ENCODE results near the gene VIT.

The VIT gene

DNA sequence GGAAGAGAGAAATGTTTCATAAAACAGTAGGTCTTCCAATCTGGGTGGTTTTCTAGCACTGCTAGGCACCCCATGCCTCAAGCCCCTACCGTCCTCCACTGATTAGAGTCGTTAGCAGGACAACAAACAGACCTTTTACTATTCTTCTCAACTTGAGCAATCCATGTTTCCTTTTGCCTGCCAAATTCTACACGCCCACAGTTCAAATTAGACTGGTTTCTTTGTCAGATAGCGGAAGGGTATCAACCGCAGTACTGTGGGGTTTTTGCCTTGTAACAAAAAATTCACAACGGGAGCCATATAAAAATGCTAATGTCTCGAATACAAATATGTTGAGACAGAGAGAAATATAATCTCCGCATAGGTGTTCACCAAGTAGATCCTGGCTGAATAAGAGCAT, 59.9 kb downstream of the VIT start:
- H3K27ac Mint-ChIP-seq, result no peak overlapping the region
- no peaks in the 10 kb centered on the region for H3K9me3 Mint-ChIP-seq
- H3K4me3 Mint-ChIP-seq, result no peak overlapping the region
- peaks cover 16% of the 10 kb centered on the region for H3K27me3 Mint-ChIP-seq
- H3K4me1 Mint-ChIP-seq, result no peaks in the 10 kb centered on the region
- H3K36me3 Mint-ChIP-seq, result no peaks in the 10 kb centered on the region

DNA sequence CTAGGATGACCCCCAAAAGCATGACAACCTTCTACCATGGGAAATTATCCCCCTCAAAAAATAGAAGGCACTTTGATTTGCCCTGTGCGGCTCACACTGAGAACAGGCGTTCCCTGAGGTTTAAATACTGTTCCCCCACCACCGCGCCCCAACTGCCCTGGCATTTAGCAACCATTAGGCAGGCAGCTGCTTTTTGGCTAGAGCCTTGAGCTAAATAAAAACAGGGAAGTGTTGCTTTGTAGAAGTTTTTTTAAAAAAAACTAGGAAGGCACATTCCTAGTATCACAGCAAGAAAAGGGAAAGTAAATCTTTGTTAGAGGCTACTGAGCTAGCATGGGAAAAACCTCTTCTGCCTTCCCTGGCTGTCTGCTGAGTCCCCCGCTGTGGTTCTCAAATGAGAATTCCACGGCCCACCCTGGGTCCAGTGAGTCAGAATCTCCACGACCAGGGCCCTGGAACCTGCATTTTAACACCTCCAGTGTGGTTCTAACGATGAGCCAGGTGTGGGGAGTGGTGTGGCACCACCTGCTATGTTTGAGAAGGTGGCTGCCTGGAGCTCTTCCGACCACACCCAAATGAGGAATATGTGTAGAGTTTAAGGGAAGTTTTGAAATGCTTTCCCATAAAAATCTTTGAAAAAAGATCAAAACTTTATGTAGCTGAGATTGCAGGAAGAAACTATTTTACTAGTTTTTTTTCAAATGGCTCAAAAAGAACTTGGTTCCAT, 66.4 kb downstream of the VIT start:
- peaks cover 5% of the 10 kb centered on the region for H3K27me3 Mint-ChIP-seq
- H3K9me3 Mint-ChIP-seq, result no peaks in the 10 kb centered on the region
- no peak overlapping the region for H3K4me3 Mint-ChIP-seq
- H3K4me1 Mint-ChIP-seq, result no peaks in the 10 kb centered on the region
- no peak overlapping the region for H3K27ac Mint-ChIP-seq
- no peaks in the 10 kb centered on the region for H3K36me3 Mint-ChIP-seq

DNA sequence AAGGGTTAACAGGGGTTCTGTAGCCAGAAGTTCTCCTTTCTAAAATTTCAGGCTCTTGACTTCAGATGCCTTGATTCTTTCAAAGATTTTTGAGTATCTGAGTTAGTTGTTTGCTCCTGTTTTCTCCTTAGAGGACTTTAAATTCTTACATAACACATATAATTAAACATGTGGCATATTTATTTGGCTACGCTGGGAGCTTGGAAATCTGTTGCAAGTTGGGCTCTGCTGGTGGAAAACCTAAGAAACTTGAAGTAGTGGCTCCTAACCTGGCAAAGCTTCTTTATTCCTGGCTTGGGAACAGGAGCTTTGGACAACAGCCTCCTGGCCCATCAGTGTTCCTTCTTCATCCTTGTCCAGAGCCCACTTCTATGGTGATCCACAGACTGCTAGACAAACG, 72.6 kb downstream of the VIT start:
- no peaks in the 10 kb centered on the region for H3K4me1 Mint-ChIP-seq
- no peak overlapping the region for H3K27ac Mint-ChIP-seq
- H3K4me3 Mint-ChIP-seq, result no peak overlapping the region
- peaks cover 1% of the 10 kb centered on the region for H3K27me3 Mint-ChIP-seq
- no peaks in the 10 kb centered on the region for H3K36me3 Mint-ChIP-seq
- no peaks in the 10 kb centered on the region for H3K9me3 Mint-ChIP-seq

DNA sequence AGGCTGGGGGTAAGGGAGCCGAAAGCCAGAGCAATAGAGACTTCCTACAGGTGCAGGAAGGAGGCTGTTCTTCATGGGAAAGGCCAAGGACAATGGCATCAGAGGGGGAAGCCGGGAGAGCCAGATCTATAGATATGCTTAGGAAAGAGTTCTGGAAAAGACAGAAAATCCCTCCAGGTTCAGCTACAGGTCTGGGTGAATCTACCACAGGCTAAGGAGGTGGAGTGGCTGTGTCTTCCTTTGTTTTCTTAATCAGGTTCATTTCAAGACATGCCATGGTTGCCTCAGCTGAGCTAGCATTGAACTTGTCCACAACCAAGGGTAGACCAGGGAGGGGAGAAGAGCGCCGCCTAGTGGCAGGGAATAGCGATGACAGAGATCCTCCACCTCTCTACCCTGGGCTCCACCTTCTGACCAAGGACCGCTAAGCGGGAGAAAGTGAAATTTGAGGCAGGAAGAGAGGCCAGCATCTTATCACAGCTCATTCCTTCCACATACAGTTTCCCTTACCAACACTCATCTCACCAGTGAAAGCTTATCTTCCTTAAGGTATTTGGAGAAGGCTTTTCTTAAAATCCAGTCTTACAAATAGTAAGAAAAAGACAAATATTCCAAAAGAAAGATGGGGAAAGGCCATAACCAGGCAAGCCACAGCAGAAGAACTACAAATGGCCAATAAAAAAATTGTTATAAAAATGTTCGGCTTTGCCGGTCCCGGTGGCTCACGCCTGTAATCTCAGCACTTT, 74.2 kb downstream of the VIT start:
- no peak overlapping the region for H3K4me3 Mint-ChIP-seq
- no peak overlapping the region for H3K27ac Mint-ChIP-seq
- H3K27me3 Mint-ChIP-seq, result peaks cover 1% of the 10 kb centered on the region
- no peaks in the 10 kb centered on the region for H3K4me1 Mint-ChIP-seq
- H3K36me3 Mint-ChIP-seq, result no peaks in the 10 kb centered on the region
- H3K9me3 Mint-ChIP-seq, result no peaks in the 10 kb centered on the region

DNA sequence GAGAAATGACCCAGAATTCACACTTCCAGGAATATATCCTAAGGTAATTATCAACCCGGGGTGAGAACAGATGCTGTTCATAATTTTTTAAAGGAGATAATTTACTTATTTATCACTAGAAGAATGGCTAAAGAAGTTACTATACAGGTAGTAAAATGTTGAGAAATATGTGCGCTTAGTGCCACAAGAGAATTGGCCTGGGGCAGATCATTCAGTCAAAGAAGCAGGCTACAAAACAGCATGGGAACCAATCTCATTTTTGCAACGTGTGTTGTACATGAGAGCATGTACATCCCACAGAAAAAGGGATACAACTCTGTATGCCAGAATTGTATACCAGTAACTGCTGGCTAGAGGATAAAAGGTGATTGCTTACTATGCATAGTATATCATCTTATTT, 75.2 kb downstream of the VIT start:
- H3K4me3 Mint-ChIP-seq, result no peak overlapping the region
- no peaks in the 10 kb centered on the region for H3K4me1 Mint-ChIP-seq
- H3K9me3 Mint-ChIP-seq, result no peaks in the 10 kb centered on the region
- H3K36me3 Mint-ChIP-seq, result no peaks in the 10 kb centered on the region
- H3K27ac Mint-ChIP-seq, result no peak overlapping the region
- H3K27me3 Mint-ChIP-seq, result peaks cover 1% of the 10 kb centered on the region

DNA sequence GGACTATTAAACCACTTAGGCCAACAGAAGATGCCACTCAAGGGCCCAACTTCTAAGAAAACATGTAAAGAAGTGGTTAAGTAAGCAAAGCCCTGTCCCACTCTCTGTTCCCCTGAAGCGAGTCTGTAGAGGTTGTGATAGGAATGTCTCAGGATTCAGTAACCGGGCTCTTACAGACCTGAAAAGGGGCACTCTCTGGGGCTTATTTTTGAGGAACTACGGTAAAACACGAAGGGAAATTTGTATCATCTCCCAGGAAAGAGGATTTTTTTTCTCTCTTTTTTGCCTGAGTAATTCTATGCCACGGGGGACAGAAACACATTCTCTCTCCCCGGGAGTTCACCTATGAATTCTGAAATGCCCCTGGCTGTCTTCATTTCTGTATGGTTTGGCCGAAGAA, 77.4 kb downstream of the VIT start:
- Mint-ChIP-seq H3K27me3 (peaks cover 1% of the 10 kb centered on the region), H3K4me3 (no peak overlapping the region), H3K4me1 (no peaks in the 10 kb centered on the region), H3K9me3 (no peaks in the 10 kb centered on the region), H3K27ac (no peak overlapping the region), H3K36me3 (no peaks in the 10 kb centered on the region)

DNA sequence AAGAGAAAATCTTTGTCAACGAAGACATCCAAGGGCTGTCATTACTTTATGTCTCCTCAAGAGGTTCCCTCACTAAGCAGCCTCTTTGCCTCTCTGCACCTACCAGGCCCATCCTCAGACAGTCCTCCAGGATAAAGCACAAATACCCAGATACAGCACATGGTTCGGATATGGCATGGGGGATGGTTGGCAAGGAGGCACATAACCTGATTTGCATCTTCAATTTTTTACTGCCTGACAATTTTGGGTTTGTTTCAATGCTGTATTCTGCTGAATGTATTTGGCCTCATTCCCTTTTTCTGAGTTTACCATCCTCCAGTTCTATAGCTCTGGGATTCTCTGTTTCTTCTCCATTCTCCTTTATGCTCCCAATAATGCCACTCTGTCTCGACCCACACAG, 78.8 kb downstream of the VIT start:
- H3K9me3 Mint-ChIP-seq, result no peaks in the 10 kb centered on the region
- H3K4me1 Mint-ChIP-seq, result no peaks in the 10 kb centered on the region
- no peaks in the 10 kb centered on the region for H3K36me3 Mint-ChIP-seq
- no peak overlapping the region for H3K4me3 Mint-ChIP-seq
- H3K27me3 Mint-ChIP-seq, result peaks cover 1% of the 10 kb centered on the region
- no peak overlapping the region for H3K27ac Mint-ChIP-seq

DNA sequence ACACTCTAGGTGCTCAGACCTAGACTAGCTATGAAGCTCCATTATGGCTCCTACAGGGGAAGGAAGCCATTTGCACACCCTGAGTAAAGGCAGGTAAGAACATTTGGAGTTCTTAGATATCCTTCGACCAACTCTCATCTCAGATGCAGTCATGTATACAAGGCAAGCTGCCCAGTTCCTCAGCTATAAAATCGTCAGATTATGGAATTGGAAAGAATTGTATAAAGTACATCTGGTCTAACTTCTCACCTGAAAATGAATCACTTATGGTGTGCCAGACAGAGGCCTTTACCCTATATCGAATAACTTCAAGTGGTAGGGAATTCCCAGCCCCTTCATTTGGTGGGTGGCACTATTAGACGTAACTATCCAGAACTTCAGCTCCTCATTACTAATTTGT, 79.3 kb downstream of the VIT start:
- H3K4me1 Mint-ChIP-seq, result no peaks in the 10 kb centered on the region

DNA sequence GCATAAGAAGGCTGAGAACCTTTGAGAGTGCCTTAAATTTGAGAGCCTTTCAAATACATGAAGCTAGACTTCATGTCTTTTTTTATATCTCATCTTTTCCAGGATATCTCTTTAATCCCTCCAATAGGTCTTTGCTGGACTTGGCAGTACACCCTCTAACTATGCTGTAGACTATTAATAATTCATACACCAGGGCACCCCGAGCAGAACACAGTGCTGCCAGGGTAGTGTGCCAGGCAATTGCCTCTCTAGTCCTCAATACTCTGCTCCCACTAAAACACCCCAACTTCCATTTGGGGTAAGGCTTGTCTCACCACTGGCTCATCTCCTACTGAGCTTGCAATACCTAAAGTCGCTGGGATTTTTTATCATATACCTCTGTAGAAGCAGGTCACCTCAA, 80.8 kb downstream of the VIT start:
- Mint-ChIP-seq H3K4me3 (no peak overlapping the region), H3K9me3 (no peaks in the 10 kb centered on the region), H3K36me3 (no peaks in the 10 kb centered on the region), H3K27ac (no peak overlapping the region), H3K4me1 (no peaks in the 10 kb centered on the region), H3K27me3 (peaks cover 1% of the 10 kb centered on the region)

More for the DNA sequence above, 79.3 kb downstream of the VIT start:
- H3K36me3 Mint-ChIP-seq, result no peaks in the 10 kb centered on the region
- peaks cover 1% of the 10 kb centered on the region for H3K27me3 Mint-ChIP-seq
- no peak overlapping the region for H3K4me3 Mint-ChIP-seq
- H3K9me3 Mint-ChIP-seq, result no peaks in the 10 kb centered on the region
- no peak overlapping the region for H3K27ac Mint-ChIP-seq

DNA sequence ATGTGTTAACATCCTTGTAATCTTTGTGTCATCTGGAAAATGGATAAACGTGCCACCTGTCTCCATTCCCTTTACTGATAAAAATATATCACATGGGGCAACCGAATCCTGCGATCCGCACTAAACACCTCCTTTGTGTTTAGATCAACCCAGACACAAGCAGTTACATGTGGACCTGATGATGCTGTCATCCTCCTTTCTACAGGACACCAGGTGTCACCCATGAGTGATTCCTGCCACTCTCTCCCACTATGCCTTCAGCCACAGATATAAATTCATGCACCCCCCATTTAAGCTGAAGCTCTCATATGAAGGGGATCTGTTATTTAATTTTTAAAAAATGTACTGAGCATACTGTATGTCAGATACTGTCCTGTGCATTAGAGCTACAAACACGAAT, 81.3 kb downstream of the VIT start:
- H3K9me3 Mint-ChIP-seq, result no peaks in the 10 kb centered on the region
- H3K27ac Mint-ChIP-seq, result no peak overlapping the region
- H3K27me3 Mint-ChIP-seq, result peaks cover under 1% of the 10 kb centered on the region
- H3K4me3 Mint-ChIP-seq, result no peak overlapping the region
- no peaks in the 10 kb centered on the region for H3K36me3 Mint-ChIP-seq
- H3K4me1 Mint-ChIP-seq, result no peaks in the 10 kb centered on the region

DNA sequence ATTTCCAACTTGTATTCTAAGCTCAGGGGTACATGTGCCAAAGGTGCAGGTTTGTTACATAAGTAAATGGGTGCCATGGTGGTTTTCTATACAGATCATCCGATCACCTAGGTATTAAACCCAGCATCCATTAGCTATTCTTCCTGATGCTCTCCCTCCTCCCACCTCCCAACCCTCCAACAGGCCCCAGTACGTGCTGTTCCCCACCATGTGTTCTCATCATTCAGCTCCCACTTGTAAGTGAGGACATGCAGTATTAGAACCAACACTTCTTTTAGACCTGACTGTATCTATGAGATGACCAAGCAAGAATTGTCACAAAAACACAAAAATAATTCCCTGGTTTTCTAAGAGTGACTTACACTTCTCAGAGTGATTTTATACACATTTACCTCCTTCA, 83.0 kb downstream of the VIT start:
- H3K36me3 Mint-ChIP-seq, result no peaks in the 10 kb centered on the region
- H3K4me3 Mint-ChIP-seq, result no peak overlapping the region
- no peaks in the 10 kb centered on the region for H3K4me1 Mint-ChIP-seq
- no peaks in the 10 kb centered on the region for H3K9me3 Mint-ChIP-seq
- no peak overlapping the region for H3K27ac Mint-ChIP-seq
- H3K27me3 Mint-ChIP-seq, result no peaks in the 10 kb centered on the region

DNA sequence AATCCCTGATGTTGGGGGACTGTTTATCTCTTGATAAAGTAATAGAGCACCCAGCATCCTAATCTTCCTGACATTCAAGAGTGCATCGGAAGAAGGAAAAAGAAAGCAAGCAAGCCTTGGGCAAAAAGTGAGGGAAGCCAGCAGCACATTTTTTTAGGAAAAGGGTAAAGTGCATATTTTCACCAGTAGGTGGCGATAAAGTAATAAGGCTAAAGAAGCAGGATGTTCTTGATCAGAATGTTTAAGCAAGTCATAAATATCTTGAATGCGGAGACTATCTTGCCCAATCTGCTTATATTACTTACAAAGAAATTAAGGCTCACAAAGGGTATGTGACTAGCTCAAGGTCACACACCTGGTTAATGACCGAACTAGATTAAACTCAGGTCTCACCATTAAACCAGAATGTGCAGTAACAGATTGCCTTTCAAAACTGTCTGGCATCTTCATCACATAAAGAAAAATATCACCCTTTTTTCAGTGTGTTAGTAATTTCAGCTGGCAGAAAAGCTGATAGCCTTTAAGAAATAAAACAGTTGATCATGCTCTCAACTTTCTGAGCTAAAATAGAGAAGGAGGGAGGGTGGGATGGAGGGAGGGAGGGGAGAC, 83.8 kb downstream of the VIT start:
- Mint-ChIP-seq H3K36me3 (no peaks in the 10 kb centered on the region), H3K9me3 (no peaks in the 10 kb centered on the region), H3K27ac (no peak overlapping the region), H3K4me3 (no peak overlapping the region), H3K4me1 (peaks cover 4% of the 10 kb centered on the region), H3K27me3 (no peaks in the 10 kb centered on the region)

DNA sequence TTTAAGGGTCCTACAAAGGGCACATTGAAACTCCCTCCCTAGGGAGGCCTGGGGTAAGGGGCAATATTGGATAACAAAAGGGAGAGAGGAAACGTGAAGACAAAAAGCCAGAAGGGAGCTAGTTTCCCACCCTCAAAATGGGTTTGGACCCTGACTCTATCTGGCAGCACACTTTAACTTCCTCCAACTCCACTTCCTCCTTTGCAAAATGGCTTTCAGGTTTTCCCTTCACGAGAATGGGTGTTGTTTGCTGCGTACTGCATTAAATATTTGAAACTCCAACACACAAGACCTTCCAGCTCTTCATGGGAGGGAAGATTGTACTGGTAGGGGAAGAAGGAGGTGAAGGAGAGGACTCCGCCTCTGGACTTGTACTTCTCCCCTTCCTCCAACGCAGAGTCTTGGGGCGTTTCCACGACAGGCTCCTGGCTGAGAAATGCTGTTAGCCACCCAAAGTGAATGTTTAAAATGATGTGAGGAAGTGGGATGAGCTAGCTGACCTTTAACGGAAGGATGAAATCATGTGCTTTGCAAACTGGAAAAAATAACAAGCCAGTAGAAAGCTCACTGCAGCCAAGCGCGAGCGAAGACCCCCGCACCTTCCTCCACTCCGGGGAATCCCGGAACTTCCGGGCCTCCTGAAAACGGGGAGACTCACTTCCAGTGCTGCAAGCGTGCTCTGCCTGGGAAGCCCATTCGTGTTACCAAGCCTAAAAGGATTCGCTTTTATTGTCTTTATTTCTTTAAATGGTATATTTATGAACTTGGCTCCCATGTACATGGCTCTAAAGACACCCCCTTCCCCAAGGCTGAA, 85.6 kb downstream of the VIT start:
- no peaks in the 10 kb centered on the region for H3K9me3 Mint-ChIP-seq
- peaks cover 4% of the 10 kb centered on the region for H3K4me1 Mint-ChIP-seq
- H3K36me3 Mint-ChIP-seq, result no peaks in the 10 kb centered on the region
- no peak overlapping the region for H3K27ac Mint-ChIP-seq
- no peak overlapping the region for H3K4me3 Mint-ChIP-seq
- H3K27me3 Mint-ChIP-seq, result no peaks in the 10 kb centered on the region

DNA sequence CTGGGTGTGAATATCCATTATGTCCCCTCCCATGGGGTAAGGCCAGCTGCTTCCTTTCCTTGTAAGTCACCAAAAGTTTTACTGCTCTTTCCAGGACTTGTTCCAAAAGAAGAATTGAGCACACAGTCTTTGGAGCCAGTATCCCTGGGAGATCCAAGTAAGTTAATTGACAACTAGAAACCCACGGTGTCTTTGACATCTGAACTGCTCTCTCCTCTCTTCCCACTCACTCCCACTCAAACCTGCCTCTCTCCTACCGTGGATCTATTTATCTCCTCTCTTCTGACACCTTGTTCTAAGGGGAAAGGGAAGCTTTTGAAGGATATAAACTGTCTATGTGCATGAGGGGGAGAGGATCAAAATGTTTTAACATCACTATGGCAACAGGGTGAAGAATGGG, 86.7 kb downstream of the VIT start:
- H3K27me3 Mint-ChIP-seq, result no peaks in the 10 kb centered on the region
- no peak overlapping the region for H3K4me3 Mint-ChIP-seq
- peaks cover 4% of the 10 kb centered on the region for H3K4me1 Mint-ChIP-seq
- H3K9me3 Mint-ChIP-seq, result no peaks in the 10 kb centered on the region
- no peaks in the 10 kb centered on the region for H3K36me3 Mint-ChIP-seq
- no peak overlapping the region for H3K27ac Mint-ChIP-seq

DNA sequence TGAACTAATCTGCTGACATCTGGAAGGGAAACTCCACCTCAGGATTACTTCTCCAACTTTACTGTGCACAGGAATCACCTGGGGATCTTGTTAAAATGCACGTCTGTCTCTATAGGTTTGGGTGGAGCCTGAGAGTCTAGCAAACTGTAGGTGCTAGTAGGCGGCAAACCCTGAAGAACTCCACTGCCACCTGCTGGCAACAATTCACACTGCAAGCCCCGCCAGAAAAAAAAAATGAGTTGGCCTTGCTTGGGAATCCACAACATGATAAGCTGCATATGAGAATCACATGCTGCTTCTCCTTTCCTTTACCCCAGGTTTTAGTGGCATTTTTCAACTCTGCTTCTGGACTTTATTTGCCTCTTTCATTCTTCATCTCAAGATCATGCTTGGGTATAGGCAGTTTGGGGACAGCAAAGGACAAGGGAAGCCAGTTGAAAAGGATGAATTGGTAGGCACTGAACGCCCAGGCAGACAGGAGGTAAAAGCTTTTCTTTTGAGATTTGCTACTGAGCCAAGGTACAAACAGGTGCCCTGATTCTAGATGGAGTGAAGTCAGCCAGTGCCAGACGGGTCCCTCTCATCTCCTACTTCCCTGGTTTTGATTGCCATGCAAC, 88.8 kb downstream of the VIT start:
- Mint-ChIP-seq H3K27ac (no peak overlapping the region), H3K27me3 (no peaks in the 10 kb centered on the region), H3K36me3 (no peaks in the 10 kb centered on the region), H3K4me1 (peaks cover 4% of the 10 kb centered on the region), H3K9me3 (no peaks in the 10 kb centered on the region), H3K4me3 (no peak overlapping the region)
